GM18507 (cell line): Measurements from ENCODE around the gene NGEF.

Experiments used
- DNase-seq: peaks from one replicate; pipeline ENCODE4 v3.0.0; 2011; ENCODE audit warnings: low read depth; ENCODE audit not compliant: insufficient read length; ENCODE audit errors: extremely low spot score
- FAIRE-seq: peaks from 2 replicates; lab custom pipeline; 2011; peaks lifted over from hg19 to GRCh38; lab: Jason Lieb, UNC

The NGEF gene

DNA sequence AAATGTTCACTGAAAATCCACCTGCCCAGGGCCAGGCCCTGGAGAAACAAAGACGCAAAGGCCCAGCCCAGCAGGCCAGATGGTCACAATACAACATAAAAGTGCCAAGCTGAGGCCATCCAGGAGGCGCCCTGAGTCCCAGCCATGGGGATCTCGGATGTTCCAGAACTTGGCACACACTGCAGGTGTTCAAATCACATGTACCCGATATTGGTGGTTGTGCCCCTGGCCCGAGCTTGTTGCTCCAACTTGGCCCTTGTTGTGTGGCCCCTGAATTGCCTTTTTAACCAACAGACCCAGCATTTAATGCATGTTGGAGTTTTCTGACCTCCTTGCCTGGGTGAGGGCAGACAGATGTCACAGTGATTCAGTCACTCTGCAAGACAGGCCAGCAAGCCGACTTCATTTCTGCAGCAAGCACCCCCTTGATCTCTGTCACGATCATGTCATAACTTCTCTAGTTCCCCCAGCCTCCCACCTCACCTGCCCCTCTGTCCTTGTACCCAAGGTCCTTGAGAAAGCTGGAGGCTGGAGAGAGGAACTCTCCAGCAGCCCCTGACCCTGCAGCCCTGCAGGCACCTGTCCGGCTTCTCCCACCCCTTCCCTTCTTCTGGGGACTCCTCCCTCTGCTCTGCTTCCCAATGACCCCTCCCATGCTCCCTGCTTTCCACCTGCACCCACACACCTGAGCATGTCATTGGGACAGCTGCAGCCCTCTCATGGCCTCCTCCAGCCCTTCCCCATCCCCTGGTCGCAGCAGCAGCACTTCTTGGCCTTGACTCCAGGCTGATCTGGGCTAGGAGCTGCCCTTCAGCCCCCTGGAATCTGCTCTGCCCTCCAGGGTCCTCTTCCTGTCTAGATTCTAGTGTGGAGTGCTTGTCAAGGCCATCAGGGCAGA is 9.1 kb downstream of the NGEF start:
- DNase-seq (no peak), FAIRE-seq (no peak)

DNA sequence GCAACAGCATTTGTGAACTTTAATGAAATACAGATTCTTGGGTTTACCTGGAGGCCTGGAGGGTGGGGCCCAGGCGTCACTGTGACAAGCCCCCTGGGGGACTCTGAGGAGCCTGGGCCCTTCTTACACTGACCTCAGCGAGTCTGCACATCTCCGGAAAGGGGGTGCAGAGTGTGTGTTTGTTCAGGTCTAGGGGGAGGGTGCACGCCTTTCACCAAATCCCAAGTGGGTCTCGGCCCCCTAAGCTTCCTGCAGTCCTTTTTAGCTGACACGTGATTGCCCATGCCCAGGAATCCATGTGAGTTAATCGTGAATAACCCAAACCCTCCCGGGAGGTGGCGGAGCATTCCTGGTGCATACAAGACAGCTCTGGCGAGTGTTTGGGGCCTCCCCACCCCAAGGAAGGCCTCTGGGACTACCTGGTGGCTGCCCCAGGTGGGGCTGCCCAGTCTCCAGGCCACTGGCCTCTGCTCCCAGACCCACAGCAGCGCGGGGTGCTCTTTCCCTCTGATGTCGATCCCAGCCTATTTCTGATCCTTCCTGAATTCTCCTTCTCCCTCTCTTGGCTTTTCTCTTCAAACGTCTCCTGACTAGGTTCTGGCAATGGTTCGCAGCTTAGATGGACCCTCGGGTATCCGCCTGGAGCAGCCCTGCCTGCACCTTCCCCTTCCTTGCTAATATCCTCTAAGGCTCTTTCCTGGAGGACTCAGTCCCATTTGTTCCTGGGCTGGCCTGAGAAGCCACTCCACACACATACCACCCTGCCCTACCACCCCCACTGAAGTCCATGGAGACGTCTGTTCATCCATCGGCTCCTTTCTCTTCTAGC is 10.0 kb downstream of the NGEF start:
- no peak for DNase-seq
- FAIRE-seq: no peak

DNA sequence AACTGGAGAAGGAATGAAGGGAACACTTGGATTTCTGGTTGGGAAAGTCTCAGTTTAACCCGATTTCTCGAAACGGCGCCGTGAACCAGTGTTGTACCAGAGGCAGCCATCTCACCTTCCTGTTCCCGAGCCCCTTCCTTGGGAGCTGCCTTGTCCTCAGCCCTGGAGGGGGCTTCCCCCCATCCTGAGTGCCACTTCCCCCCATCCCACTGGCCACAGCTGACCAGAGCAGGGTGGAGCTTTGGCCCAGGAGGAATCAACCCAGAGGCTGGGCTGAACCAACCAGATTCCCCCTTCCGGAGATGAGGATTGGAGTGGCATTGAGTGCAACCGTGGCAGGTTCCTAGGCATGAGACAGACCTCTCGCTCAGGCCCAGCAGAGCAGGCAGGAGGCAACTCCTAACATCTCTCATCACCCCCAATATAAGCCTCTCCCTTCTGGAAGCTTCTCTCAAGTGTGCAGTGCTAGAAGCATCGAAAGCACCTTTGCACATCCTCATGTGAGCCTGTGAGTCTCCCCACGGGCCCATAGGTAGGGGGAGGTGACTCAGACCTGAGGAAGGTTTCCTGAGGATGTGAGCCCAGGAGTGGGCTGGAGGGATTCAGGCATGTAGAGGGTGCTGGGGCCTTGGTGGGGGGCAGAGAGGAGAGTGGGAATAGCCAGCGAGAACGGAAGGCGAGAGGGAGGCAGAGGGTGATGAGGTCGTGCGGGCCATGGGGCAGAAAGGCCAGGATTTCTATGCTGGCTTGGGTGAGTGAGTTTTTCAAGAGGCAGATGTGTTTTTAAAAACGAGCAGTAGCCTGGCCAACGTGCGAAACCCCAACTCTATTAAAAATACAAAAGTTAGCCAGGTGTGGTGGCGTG is 11.9 kb downstream of the NGEF start:
- no peak for FAIRE-seq
- no peak for DNase-seq

DNA sequence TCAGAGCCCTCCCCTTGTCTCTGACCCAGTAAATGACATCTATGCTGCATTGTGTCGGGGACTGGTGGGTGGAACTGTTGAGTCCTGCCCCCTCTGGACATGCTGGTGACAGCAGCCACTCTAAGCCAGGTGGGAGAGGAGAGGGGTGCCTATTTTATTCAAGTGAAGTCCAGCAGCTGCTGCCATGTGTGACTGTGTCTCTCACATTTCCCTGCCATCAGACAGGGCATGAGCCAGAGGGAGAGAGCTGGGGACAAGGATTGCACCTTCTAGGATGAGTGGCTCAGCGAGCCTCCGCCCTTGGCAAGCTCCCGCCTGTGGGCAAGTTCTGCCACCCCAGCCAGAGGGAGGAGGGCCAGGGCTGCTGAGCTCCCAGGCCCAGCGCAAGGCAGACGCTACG is 13.7 kb downstream of the NGEF start:
- DNase-seq: no peak
- FAIRE-seq: no peak

DNA sequence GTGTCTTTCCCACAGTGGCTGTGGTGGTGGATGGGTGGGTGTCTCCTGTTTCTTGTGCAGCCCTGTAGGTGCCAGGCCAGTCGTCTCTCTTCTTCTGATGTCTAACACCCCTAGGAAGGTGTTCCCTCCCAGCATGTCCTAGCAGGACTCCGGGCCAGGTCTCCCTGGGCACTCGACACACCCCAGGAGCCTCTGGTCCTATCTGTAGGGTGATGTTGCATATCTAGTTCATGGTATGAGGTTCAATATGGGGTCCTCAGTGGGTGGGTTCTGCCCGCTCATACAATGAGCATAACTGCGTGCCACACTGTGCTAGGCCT is 14.4 kb downstream of the NGEF start:
- FAIRE-seq (no peak), DNase-seq (no peak)

DNA sequence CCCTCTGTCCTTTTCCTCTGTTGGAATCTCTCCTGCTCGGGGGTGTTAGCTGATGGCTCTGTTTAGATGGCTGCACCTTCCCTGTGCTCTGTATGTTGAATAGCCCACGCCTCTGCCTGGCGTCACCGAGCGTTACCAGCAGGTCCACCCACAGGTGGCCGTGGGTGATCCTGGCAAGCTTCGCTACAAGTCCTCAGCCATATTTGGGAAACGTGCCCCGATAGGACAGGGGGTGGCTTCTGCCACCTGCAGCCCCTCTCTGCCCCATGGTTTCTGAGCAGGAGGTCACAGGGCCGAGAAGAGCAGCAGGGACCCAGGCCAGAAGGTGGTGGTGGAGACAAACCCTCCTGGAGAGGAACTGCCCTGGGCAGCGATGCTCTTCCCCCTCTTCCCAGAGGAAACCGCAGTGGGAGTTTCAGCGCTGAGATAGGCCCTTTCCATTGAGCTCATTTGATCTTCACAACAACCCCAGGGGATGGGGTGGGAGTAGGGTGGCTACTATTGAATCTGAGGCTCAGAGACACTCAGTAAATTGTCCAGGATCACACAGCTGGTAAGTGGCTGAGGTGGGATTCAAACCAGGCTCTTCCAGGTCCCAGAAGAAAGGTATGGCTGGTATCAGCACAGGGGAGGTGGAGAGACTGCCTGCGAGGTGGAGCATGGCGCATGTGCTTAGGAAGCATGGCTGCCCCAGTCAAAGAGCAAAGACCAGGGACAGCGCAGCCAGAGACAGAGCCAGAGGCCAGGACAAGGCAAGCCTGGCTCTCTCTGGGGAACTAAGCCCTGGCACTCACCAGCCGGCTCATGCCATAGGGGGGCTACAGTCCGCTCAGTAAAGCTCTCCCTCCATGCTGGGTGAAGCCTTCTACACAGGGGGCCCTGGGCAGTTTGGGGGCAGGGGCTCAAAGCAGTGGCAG is 15.0 kb downstream of the NGEF start:
- DNase-seq (no peak), FAIRE-seq (no peak)

DNA sequence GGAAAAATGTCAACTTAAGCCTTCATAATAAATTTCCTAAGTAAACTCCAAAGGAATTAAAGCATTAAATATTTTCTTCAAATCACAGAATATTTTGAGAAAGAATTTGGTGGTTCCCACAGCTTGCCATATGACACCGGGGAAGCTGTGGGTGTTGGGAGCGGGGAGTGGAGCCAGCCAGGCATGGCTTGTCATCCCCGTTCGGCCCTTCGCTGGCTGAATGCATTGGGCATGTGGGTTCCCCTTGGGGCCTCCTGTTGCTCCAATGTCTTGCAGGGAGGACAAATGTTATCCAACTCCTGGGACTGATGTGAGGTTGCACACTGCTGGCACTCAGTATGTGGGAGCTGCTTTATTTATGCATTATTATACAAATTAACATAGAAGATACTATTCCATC is 18.6 kb downstream of the NGEF start:
- DNase-seq (no peak), FAIRE-seq (no peak)

DNA sequence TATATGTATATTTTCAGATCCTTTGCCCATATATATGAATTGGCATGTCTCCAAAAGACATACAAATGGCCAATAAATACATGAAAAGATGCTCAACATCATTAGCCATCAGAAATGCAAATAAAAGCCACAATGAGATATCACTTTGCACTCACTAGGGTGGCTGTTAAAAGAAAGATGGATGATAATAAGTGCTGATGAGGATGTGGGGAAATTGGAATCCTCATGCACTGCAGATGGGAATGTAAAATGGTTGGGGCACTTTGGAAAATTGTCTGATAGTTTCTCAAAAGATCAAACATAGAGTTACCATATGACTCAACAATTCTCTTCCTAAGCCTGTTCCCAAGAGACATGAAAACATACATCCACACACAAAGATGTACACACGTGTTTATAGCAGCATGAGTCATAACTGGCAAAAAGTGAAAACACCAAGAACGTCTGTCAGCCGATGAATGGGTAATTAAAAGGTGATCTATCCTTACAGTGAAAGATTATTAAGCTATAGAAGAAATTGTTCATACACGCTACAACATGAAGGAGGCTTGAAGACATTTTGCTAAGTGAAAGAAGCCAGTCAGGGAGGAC is 19.7 kb downstream of the NGEF start:
- no peak for FAIRE-seq
- no peak for DNase-seq

DNA sequence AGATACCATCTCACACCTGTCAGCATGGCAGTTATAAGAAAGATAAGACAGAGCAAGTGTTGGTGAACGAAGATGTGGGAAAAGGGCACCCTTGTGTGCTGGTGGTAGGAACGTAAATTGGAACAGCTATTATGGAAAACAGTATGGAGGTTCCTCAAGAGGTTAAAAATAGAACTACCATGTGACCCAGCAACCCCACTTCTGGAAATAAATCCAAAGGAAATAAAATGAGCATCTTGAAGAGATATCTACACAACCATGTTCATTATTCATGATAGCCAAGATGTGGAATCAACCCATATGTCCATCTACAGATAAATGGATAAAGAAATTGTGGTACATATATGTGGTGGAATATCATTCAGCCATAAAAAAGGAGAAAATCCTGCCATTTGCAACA is 26.9 kb downstream of the NGEF start:
- FAIRE-seq (no peak), DNase-seq (no peak)

DNA sequence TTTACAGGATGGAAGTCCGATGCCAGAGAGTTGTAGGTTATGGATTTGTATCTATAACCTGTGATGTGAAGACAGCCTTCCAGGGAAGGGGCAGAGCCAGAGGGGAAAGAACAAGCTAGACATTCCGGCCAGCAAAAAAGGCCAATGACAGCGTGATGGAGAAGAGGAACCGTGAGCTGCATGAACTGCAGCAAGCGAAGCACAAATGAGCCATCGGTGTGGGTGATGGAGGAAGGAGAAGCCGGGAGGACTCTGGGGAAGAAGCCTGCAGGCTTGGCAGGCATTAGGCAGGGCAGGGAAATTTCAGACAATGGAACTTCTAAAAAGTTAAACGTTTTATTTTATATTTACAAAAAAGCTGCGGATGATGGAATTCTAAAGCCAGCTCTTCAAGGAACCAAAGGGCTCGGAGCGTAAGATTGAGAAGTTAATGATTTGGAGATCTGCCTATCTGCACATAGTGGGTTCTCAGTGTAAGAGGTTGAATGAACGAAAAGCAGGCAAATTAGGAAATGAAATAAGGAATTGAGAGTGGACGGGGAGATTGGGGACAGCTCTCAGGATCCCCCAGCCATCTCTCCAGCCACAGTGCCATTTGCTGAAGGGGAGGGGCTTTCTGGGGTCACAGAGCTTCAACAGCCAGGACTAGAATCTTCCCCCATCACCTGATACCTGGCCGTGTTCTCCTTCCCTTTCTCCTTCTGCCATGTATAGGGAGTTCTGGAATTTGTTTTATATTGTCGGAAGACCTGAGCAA is 28.4 kb downstream of the NGEF start:
- DNase-seq: no peak
- FAIRE-seq: no peak

DNA sequence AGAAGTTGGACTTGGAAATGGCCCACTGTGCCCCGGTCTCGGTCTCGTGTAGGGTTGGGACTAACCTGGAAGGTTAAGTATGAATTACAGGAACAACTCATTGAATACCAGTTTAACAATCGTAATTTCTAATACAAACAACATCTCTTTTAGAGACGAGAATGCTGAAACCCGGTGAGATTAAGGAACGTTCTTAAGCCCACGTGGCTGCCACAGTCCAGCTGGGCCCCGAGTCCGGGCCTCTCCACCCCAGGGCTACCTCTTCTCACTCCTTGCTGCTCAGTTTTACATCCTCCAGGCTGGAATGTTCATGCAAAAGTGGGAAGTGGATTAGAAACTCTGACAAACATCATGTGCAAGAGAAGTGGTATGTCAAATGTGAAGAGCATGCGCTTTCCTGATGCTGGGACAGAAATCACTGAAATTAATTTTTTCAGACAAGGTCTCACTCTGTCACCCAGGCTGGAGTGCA is 29.4 kb downstream of the NGEF start:
- DNase-seq (no peak), FAIRE-seq (no peak)

DNA sequence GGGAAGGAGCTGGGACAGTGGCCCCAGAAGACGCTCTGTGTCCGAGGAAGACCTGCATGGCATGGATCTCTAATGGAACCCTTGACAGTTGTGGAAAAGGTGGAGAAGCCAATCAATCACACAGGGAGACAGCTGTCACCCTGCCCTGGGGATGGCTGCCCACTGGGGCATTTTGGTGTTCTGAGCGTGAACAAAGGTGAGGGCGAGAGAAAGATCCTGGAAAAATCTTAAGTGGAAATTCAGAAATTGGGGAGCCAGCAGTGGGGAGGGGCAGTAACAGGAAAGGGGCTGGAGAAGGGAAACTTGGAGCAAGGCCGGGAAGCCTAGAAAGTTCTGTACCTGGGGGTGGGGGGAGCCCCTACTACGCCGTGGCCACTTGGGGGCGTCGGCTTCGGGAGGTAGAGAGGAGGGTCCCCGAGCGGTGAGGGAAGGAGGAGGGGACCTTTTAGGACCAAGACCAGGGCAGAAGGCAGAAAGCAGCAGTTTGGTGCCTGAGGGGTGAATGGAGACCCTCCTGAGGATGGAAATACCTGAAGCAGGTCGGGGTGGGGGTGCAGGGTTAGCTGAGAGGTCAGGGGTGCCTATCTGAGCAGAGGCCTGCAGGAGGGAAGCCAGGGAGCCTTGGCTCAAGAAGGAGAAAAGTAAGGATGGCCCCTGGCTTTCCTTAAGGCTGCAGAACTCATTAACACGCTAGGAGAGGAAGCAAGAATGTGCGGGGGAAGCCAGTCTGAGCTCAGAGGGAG is 30.0 kb downstream of the NGEF start:
- no peak for DNase-seq
- no peak for FAIRE-seq

DNA sequence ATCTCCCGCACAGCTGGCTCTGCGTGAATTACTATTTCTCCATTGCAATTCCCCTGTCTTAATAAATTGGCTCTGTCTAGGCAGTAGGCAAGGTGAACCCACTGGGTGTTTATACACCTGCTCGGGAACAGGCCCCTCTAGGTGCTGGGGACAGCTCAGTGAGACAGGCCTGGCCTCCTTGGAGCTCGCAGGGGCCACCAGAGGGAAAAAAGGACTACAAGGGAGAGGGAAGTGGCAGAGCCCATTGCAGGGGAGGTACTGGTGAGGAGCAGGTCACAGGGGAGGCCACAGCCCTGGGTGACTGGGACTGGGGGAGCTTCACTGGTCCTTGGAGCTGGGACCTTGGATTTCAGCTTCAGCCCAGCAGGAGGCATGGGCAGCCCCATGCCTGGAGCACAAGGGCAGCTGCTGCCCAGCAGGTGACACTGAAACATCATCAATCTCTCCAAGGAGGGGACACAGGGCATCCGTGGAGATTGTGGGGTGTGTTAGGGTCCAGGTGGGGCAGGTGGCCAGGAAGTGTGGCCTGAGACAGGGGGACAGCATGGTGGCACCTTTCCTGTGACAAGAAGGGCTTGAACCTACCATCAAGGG is 31.2 kb downstream of the NGEF start:
- DNase-seq: no peak

DNA sequence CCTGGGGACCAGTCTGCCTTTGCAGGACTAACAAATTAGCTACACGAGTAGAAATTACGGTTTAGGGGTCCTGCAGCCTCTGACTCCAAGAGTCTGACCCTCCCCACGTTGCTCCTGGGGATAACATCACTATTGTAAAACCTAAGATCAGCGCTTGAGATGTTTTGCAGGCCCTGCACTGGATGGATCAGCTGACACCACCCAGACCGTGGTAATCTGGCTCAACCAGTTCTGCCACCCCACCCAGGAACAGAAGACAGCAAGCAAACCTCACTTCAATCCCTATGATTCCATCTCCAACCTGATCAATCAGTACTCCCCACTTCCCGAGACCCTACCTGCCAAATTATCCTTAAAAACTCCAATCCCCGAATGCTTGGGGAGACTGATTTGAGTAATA is 31.7 kb downstream of the NGEF start:
- DNase-seq (no peak), FAIRE-seq (no peak)

More for the DNA sequence above, 31.2 kb downstream of the NGEF start:
- no peak for FAIRE-seq

DNA sequence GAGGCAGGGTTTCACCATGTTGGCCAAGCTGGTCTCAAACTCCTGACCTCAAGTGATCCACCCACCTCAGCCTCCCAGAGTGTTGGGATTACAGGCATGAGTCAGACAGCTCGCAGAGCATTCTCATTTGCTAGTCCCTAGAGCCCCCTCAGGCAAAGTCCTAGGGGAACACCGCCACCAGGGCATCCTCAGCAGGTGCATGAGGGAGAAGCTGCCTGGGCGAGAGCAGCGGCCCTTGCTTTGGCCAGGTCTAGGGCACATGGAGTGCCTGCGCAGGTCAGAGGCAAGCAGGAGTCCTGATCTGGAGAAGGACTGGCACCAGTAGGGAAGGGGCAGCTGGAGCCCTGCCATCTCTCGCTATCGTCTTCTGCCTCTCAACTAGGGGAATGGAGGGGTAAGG is 32.4 kb downstream of the NGEF start:
- FAIRE-seq (no peak), DNase-seq (no peak)

DNA sequence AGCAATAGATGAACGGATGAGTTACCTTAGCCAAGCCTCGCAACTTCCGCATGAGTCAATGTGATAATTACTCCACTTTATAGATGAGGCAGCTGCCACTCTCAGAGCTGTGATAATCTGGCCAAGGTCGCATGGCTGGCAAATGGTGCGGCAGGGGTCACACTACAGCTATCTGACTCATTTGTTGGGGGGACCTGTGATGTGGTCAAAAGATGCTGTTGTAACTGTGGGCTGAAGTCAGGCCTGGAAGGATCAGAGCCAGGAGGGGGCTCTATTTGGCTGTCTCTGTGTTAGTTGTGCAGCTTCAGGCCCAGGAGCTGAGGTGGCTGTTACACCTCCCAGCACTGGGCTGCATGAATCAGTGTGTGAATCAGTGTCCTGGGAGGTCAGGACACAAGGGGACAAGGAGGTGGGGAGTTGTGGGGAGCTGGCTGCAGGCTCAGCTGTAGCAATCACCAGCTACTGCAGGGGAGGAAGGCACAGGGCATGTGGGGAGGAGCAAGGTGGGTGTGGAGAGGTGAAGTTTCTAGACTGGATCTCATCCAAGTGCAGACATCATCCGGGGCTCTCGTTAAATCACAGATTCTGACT is 33.1 kb downstream of the NGEF start:
- FAIRE-seq (no peak), DNase-seq (no peak)
